Transverse colon (tissue), 4 donors: ENCODE measurements around the gene UBN1. TPM values are rescaled to one million over a fixed set of nuclear protein-coding genes. Genes with fewer than 3 reads are reported as not detected.

ENCODE experiments used
- DNase-seq: peaks from one replicate; pipeline ENCODE4 v3.0.0-alpha.2; 2019
- H3K27ac ChIP-seq, 4 donors: fragments of 200-600 bp; sonication (generic); 2 replicates each; pipeline ENCODE4 v1.5.1; 2016 to 2018; ENCODE audit warnings: inconsistent platforms in 4 of 4
- H3K27me3 ChIP-seq: fragments of 200-600 bp; sonication (generic); 2 replicates; pipeline ENCODE4 v1.5.1; 2017; ENCODE audit warnings: inconsistent platforms
- H3K36me3 ChIP-seq, 4 donors: fragments of 200-600 bp; sonication (generic); 2 replicates each; pipeline ENCODE4 v1.5.1; 2017 to 2019; ENCODE audit warnings: inconsistent platforms in 4 of 4
- H3K4me1 ChIP-seq, 4 donors: fragments of 200-600 bp; sonication (generic); 2 replicates each; pipeline ENCODE4 v1.5.1; 2017 to 2020; ENCODE audit warnings: inconsistent platforms in 4 of 4
- H3K4me3 ChIP-seq, 4 donors: fragments of 200-600 bp; sonication (generic); 1 replicate in 1 of 4; 2 replicates in 3 of 4; pipeline versions ENCODE4 v1.5.1 to v1.6.1; 2017 to 2019; ENCODE audit warnings: inconsistent platforms in 4 of 4
- H3K9me3 ChIP-seq, 2 donors: fragments of 200-600 bp; sonication (generic); 2 replicates each; pipeline ENCODE4 v1.5.1; 2017 to 2019; ENCODE audit warnings: inconsistent platforms in 2 of 2
- CTCF ChIP-seq, 5 experiments: fragments of 200-600 bp in 3 of 5; fragments of 450-650 bp in 2 of 5; sonication (generic) in 3 of 5; IDR thresholded peaks; 1 replicate in 2 of 5; 2 replicates in 3 of 5; pipeline ENCODE4 v1.5.1; 2016 to 2017; ENCODE audit warnings: antibody characterized with exemption in 5 of 5, inconsistent platforms in 3 of 5, mild to moderate bottlenecking in 2 of 5, moderate library complexity in 1 of 5
- EP300 ChIP-seq: sonication (generic); formaldehyde crosslinking; IDR thresholded peaks from one replicate; pipeline ENCODE4 v1.6.1; 2017; ENCODE audit warnings: antibody characterized with exemption, low read depth
- POLR2A ChIP-seq: fragments of 450-650 bp; IDR thresholded peaks from one replicate; pipeline ENCODE4 v1.6.1; 2016; ENCODE audit warnings: antibody characterized with exemption, mild to moderate bottlenecking, moderate library complexity
- POLR2AphosphoS5 ChIP-seq, 3 donors: sonication (generic); formaldehyde crosslinking; IDR thresholded peaks; one replicate each; pipeline ENCODE4 v1.6.1; 2016; ENCODE audit warnings: antibody characterized with exemption in 3 of 3
- WGBS, 2 donors: methylation state at CpG; one replicate each; pipeline ENCODE4 v1.1.5; 2018; ENCODE audit warnings: low coverage in 1 of 2; 5-methylcytosine and 5-hydroxymethylcytosine counted together
- in situ Hi-C, 4 donors: fragments of 200-750 bp; cut with MboI; loops; one replicate each; pipeline versions ENCODE4 v1.15.0 to v1.15.1; 2017; ENCODE audit warnings: low sequenced_read_pairs in 3 of 4, low pct_ligation_motif_present in 1 of 4, low pct_unique_long_range_greater_than_20kb in 1 of 4
- intact Hi-C: fragments of 100-400 bp; cut with DNase I; formaldehyde crosslinking; loops from one replicate; pipeline ENCODE4 v1.15.1; 2023; ENCODE audit warnings: low total_unique reads
- total RNA-seq, 4 donors: library from RNA; depleted of rRNA; stranded (reverse); fragments of >200 nt; gene quantifications; one replicate each; pipeline ENCODE4 v1.1.0, GENCODE V29; 2016

The UBN1 gene
- total RNA-seq, 4 donors from 2014 or later: 33.6 to 60.2 (median 53.0) TPM

- no peaks in the 10 kb centered on the region for H3K9me3 ChIP-seq
- in situ Hi-C loops (no loop called here), intact Hi-C loops (no loop called here)
- no peak for DNase-seq
- H3K27ac ChIP-seq: peak overlapping the region; percentile 49 to 69 (median 63)
- 48 to 63% methylated on average over 5 to 6 of the region's 6 CpGs for WGBS, 2 donors
- H3K4me1 ChIP-seq: peaks cover 4 to 56% (median 29%) of the 10 kb centered on the region in 4 donors
- TF ChIP-seq CTCF (IDR thresholded peaks at IDR 0.05) (no peak), POLR2A (no peak), POLR2AphosphoS5 (IDR thresholded peaks at IDR 0.05) (peak in 2 of 3 donors; percentile 31 to 42), EP300 (no peak)
- H3K27me3 ChIP-seq: no peaks in the 10 kb centered on the region
- H3K4me3 ChIP-seq: no peak overlapping the region
- H3K36me3 ChIP-seq: peaks cover 0 to 48% (median 22%) of the 10 kb centered on the region in 4 donors
Measured at GRCh38 chr16:4832698-4833343, 14.5 kb upstream of the UBN1 start.

GRCh38 chr16:4833584-4833983 lies 13.7 kb upstream of the UBN1 start:
- peak overlapping the region; percentile 12 to 69 (median 63) for H3K27ac ChIP-seq
- in situ Hi-C loops: no loop called here
- intact Hi-C loops: no loop called here
- 59% methylated on average over 1 of the region's 1 CpG; no CpG with 5 or more reads in 1 of the 2 donors for WGBS, 2 donors
- H3K4me3 ChIP-seq: no peak overlapping the region
- no peaks in the 10 kb centered on the region for H3K9me3 ChIP-seq
- no peak for TF ChIP-seq CTCF (IDR thresholded peaks at IDR 0.05)
- no peak for DNase-seq
- peaks cover 4 to 48% (median 26%) of the 10 kb centered on the region in 4 donors for H3K4me1 ChIP-seq
- H3K36me3 ChIP-seq: peaks cover 0 to 46% (median 22%) of the 10 kb centered on the region in 4 donors
- H3K27me3 ChIP-seq: no peaks in the 10 kb centered on the region

- H3K36me3 ChIP-seq: peaks cover 0 to 34% (median 18%) of the 10 kb centered on the region in 4 donors
- H3K27me3 ChIP-seq: no peaks in the 10 kb centered on the region
- H3K9me3 ChIP-seq: no peaks in the 10 kb centered on the region
- H3K27ac ChIP-seq: no peak overlapping the region
- intact Hi-C loops: no loop called here
- TF ChIP-seq POLR2AphosphoS5 (IDR thresholded peaks at IDR 0.05): no peak
- peaks cover 4 to 32% (median 16%) of the 10 kb centered on the region in 4 donors for H3K4me1 ChIP-seq
- no peak for DNase-seq
- in situ Hi-C loops: no loop called here
- 86 to 100% methylated on average over 1 to 2 of the region's 2 CpGs for WGBS, 2 donors
- H3K4me3 ChIP-seq: no peak overlapping the region
Measured at GRCh38 chr16:4836727-4837126, 10.6 kb upstream of the UBN1 start.

GRCh38 chr16:4837733-4838501 lies 9.4 kb upstream of the UBN1 start:
- no peaks in the 10 kb centered on the region for H3K27me3 ChIP-seq
- H3K36me3 ChIP-seq: peaks cover 0 to 38% (median 17%) of the 10 kb centered on the region in 4 donors
- H3K9me3 ChIP-seq: no peaks in the 10 kb centered on the region
- intact Hi-C loops: no loop called here
- H3K4me1 ChIP-seq: peaks cover 0 to 20% (median 11%) of the 10 kb centered on the region in 4 donors
- no peak for TF ChIP-seq CTCF (IDR thresholded peaks at IDR 0.05)
- no peak for TF ChIP-seq POLR2AphosphoS5 (IDR thresholded peaks at IDR 0.05)
- no peak for TF ChIP-seq POLR2A
- TF ChIP-seq EP300: no peak
- in situ Hi-C loops: no loop called here
- no peak for DNase-seq
- no peak overlapping the region for H3K27ac ChIP-seq
- WGBS, 2 donors: 85 to 90% methylated on average over 3 to 13 of the region's 13 CpGs
- H3K4me3 ChIP-seq: no peak overlapping the region
